ENCODE data around the gene ATP1B3.
"Not testable (repeated sequence)": the region's sequence is repeated elsewhere in the genome, so short reads cannot be mapped to it uniquely, and the experiment has no call there.

ATP1B3 gene

GRCh38 chr3:141876381-141876890 is at the start of gene ATP1B3:
Gene ATP1B3, plus strand, starts transcription at chr3:141876643. Its CDS starts 159 bp downstream, at chr3:141876802.
- DNase-seq, result peak; percentile 52

DNA sequence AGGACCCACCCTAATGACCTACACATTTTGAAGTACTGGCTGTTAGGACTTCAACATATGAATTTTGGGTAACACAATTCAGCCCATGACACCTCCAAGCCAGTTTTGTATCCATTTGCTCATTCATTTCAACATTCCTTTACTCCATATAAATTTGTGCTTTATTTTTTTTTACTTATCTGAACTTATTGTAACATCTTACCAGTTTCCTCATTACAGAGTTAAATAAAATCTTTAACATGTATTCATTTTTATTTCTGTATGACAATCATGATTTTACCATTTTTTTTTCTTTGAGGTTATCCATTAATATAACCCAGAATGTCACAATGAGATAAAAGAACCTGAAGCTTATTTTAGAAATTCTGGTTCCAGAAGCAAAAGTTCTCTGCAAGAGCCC is 48.0 kb upstream of the ATP1B3 start:
- no peak for DNase-seq

GRCh38 chr3:141828890-141829289 is 47.6 kb upstream of the ATP1B3 start:
- peak; percentile 75 for DNase-seq

DNA sequence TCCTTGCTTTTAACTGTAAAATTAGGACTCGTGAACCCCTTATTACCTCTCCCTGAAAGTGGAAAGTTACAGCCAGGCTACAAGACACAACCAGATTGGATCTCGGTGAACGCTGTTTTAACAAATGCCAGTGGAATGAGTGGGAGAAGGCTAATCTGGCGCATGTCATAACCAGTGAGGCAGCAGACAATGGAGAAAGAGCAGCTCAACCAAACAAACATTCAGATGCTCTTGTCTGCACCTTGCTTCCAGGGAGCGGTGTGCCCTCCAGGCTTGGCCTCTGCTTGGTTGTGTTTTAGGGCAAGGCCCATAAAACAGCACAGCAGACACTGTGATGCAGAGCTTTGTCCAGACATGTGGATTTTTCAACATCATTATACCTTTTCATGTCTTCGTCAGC is 45.9 kb upstream of the ATP1B3 start:
- no peak for DNase-seq

DNA sequence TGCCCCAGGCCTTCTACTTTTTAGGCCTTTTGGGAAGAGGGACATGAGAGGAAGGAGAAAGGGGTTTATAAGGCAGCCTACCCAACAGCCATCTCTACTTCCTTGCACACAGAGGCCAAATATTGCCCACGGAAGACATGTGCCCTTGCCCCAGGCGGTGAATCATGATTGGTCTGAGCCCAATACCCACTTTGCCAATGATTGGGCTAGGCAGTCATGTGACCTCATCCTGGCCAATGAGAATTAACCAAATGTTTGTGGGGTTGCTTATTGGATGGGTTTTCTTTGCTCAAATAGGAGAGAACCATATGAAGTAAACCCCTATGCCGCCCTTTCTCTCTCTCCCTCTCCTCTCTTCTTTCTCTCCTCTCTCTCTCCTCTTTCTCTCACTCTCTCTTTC is 42.2 kb upstream of the ATP1B3 start:
- no peak for DNase-seq

DNA sequence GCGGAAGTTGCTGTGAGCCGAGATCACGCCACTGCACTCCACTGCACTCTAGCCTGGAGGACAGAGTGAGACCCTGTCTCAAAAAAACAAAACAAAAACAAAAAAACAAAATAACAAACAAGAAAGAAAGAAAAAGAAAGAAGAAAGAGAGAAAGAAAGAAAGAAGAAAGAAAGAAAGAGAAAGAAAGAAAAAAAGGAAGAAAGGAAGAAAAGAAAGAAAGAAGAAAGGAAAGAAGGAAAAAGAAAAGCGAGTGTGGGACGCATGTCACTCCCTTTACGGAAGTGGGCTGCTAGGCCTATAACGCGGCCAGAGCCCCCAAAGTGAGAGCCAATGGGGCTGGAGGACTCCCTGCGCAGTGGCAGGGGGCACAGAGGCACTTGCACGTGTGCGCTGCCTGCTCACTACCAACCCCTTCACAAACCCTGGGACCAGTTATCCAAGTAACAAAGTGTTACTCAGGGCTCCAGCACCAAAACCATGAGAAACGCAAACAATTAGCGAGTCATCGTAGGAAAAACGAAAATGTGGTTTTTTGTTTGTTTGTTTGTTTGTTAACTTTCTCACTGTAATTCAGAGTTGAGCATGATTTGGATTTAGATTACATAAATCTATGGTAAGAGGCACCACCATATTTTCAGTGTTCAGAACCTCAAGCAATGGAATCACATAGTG is 40.8 kb upstream of the ATP1B3 start:
- no peak for DNase-seq

DNA sequence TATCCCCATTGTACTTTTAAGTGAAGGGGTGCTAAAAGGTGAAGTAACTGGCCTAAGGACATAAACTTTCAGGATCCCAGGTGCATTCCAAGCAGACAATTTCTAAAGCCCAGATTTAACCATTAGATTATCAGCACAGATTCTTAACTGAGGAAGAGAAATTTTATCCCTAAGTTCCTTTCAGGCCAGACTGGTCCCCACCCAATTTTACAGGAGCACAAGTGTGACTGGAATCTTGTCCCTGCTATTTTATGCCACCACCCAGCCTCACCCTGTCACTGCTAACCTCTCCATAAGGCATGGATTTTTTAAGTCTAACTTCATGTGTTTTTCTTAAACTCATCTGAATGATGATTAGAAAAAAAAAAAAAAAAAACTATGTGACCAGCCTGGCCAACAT is 37.1 kb upstream of the ATP1B3 start:
- DNase-seq, result no peak

GRCh38 chr3:141840737-141841544 is 35.5 kb upstream of the ATP1B3 start:
- DNase-seq, result no peak

- no peak for DNase-seq
Observed at GRCh38 chr3:141844108-141844507, 32.3 kb upstream of the ATP1B3 start.

DNA sequence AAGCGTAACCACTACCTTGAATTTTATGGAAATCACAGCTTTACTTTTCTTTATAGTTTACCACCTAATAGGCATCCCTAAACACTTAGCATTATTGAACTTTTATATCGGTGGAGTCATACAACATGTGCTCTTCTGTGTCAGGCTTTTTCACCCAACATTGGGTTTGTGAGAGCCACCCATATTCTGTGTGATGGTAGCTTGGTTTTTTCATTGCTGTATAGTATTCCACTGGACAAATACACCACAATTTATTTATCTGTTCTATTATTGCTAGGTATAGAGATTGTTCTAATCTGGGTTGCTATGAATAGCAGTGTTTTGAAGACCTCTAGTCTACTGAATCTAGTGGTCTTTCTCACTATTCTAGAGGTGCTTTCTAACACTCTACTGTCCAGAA is 31.6 kb upstream of the ATP1B3 start:
- no peak for DNase-seq

DNA sequence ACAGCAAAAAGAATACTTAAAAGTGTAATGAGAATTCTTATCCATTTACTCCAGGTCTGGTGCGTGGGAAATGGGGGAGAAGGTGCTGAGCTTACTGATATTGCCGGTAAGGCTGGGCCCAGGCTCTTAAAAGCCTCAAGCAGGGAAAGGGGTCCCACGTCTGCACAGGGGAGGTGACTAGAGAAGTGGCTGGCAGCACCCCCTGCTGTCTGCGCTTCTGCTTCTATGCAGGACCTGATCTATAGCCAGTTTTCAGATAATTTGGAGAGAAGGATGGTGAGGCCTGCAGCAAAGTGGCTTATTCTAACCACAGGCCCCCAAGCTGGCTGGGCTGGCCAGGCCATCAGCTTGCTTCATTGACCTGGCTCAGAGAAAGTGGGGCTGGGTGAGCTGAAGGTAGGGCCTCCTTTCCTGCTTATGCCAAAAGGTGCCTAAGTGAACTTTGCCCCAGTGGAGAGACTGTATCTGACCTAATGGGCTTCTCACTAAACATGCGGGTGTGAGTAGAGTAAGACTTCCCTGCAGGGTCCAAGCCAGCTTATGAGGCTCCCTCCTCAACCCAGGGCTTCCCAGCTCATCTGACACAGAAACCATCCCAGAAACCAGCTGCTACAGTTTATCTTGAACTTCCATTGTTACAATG is 30.9 kb upstream of the ATP1B3 start:
- no peak for DNase-seq

GRCh38 chr3:141846050-141846433 is 30.4 kb upstream of the ATP1B3 start:
- DNase-seq, result no peak

DNA sequence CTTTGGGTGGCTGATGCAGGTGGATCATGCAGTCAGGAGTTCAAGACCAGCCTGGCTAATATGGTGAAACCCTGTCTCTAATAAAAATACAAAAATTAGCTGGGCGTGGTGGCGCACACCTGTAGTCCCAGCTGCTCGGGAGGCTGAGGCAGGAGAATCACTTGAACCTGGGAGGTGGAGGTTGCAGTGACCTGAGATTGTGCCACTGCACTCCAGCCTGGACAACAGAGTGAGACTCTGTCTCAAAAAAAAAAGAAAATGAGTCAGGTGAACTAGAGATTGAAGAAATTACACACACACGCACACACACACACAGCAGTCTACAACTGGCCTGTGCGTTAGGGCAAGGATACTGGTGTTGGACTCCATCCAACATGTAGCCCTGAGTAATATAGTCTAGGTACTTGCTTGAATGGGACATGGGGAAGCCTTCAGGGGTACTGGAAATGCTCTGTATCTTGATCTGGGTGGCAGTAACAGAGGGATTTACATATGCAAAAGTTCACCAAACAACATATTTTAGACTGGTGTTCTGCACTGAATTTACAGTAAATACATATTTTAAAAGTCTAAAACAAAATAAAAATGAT is 28.2 kb upstream of the ATP1B3 start:
- DNase-seq, result not testable (repeated sequence)

- no peak for DNase-seq
Observed at GRCh38 chr3:141849056-141849815, 27.2 kb upstream of the ATP1B3 start.

DNA sequence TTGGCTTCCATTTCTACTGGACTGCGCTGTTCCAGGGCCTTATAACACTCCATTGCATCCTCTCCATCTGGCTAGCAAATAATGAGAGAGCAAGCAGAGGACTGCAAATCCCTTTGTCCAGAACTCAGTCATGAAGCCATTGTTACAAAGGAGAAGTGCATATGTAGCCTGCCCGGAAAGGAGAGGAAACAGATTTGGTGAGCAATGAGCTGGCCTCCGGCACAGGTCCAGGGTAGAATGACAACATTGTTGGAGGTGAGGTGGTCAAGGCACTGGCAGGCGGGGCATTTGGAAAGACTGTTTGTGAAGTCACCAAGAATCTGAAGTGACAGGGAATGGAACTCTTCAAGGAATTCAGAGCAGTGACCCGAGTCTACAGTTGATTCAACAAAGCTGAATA is 25.0 kb upstream of the ATP1B3 start:
- no peak for DNase-seq

DNA sequence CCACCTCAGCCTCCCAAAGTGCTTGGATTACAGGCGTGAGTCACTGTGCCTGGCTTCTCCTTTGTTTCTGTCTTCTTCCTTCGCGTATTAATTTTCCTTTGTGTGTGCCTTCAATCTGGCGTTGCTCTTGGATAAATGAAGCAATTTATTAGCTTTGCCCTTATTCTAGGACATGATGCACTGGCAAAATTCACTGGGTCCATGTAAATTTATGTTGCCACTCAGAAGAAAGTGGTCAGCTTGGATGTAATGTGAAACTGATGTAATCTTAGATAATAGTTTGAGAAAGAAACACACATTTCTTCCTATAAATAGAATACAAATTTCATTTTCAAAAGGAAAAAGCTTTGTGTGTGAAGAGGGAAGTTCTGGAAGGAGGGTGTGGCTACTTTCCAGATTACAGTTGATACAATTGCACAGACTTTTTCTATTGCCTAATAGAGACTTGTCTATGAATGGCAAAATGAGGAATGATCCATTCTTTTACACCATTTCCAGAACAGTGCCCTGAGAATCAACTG is 23.3 kb upstream of the ATP1B3 start:
- no peak for DNase-seq

GRCh38 chr3:141853629-141854168 is 22.7 kb upstream of the ATP1B3 start:
- no peak for DNase-seq

GRCh38 chr3:141854599-141854998 is 21.8 kb upstream of the ATP1B3 start:
- no peak for DNase-seq

DNA sequence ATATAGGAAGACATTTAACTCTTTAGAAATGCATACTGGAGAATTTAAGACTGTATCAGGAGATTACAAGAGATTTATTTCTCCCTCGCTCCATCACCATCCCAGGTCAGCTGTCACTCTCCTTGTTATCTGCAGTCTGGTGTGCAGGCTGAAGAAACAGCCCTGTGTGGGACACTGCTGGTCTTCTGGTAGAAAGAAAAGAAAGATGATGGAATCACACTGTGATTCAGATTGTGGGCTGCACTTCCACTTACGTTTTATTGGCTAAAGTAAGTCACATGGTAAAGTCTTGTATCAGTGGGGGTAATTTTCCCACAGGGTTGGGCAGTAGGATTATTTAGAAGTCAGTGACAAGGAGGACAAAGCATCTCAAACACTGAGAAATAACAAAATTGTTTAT is 18.1 kb upstream of the ATP1B3 start:
- no peak for DNase-seq

GRCh38 chr3:141859651-141860050 is 16.8 kb upstream of the ATP1B3 start:
- no peak for DNase-seq

GRCh38 chr3:141860086-141860669 is 16.3 kb upstream of the ATP1B3 start:
- no peak for DNase-seq
